Astrocyte of the hippocampus (primary cell): Measurements from ENCODE around the gene HSF2BP.
"Not testable (repeated sequence)": the region's sequence is repeated elsewhere in the genome, so short reads cannot be mapped to it uniquely, and the experiment has no call there.

ENCODE experiments used
- DNase-seq: peaks from one replicate; pipeline ENCODE4 v3.0.0; 2011; ENCODE audit warnings: low read depth, low spot score

Gene HSF2BP

DNA sequence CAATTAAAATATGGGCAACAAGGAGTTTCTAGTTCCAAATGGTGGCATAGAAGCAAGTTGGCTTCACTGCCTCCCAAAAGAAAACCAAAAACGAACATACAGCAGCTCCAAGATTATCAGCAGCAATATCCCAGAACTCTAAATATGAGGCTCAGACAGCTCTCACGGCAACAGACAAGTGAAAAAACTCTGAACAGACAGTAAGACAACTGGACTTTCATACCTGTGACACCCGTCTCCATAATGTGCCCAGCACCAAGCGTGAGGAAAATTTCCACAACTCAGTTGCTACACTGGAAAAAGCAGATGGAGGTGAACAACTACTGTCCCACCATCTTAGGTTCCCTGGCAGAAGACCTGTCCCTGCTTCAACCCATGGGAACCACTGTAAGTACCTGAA, 39.9 kb downstream of the HSF2BP start:
- no peak for DNase-seq

DNA sequence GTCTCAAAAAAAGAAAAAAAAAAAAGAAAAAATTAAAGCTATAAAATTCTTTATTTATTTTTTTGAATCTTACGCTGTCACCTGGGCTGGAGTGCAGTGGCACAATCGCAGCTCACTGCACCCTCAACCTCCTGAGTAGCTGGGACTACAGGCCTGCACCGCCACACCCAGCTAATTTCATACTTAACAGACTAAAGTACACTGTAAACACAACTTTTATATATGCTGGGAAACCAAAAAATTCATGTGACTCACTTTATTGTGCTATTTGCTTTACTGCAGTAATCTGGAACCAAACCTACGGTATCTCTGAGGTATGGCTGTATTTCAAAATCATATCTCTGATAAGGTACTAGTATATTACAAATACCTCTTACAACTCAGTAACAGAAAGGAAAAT, 40.3 kb downstream of the HSF2BP start:
- no peak for DNase-seq

- not testable (repeated sequence) for DNase-seq
These were observed 42.4 kb downstream of the HSF2BP start for GRCh38 chr21:43616861-43617260.

DNA sequence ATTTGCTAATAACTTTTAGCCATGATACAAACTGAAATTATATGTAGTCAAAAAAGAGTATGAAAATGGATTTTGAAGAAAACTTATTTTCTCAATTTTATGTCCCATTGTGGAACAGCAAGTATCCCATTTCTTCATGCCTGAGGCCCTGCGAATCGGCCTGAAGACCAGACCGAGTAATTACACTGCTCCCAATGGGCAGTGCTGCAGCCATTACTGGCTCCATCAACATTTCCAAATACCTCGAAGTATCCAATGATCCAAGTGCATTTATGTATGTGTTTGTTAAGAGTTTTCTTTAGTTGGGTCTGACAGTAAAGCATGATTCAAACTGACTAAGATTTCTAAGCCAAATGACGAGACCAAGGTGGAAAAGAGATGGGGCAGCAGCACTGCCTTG, 44.4 kb downstream of the HSF2BP start:
- DNase-seq = no peak

DNA sequence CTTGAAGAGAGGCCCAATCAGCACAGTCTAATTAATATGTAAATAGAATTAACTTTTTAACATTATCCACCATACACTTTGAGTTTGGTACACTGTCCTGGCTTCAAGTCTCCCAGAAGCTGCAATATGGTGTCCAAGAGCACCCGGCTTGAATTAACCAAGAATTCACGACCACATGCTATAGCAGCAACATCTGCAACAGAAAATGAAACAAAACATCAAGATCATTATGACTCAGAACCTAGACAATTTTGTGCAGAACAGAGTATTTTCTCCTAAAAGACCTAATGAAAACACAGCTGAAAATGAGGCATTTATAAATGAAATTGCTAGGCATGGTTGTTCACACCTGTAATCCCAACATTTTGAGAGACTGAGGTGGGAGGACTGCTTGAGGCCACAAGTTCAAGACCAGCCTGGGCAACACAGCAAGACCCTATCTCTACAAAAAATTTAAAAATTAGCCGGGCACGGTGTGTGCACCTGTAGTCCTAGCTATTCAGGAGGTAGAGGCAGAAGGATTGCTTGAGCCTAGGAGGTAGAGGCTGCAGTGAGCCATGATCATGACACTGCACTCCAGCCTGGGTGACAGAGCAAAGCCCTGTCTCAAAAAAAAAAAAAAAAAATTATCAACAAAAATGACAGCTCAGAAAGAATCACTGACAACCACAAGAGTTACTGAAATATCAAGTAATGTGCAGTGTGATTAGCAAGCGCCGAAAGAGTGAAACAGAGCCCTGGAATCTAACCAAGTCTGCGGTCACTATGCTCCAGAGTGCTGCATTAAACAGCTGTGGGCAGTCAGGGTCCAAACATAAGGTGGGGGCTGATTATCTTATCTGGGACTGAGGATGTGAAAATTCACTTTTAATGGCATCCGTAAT, 45.3 kb downstream of the HSF2BP start:
- no peak for DNase-seq

GRCh38 chr21:43611598-43612369, 47.5 kb downstream of the HSF2BP start:
- peak; percentile 80 for DNase-seq

- DNase-seq = peak; percentile 93
These were observed 49.6 kb downstream of the HSF2BP start for GRCh38 chr21:43609501-43610340.

DNA sequence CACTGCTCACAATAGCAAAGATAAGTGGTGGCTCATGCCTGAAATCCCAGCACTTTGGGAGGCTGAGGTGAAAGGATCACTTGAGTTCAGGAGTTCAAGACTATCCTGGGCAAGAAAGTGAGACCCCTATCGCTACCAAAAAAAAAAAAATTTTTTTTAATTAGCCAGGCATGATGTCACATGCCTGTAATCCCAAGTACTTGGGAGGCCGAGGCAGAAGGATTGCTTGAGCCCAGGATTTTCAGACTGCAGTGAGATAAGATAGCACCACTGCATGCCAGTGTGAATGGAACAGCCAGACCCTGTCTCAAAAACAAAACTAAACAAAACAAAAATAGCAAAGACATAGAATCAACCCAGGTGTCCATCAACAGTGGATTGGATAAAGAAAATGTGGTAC, 50.6 kb downstream of the HSF2BP start:
- no peak for DNase-seq

- DNase-seq = peak; percentile 81
These were observed 51.1 kb downstream of the HSF2BP start for GRCh38 chr21:43608225-43608624.

- no peak for DNase-seq
These were observed 53.7 kb downstream of the HSF2BP start for GRCh38 chr21:43605320-43606215.

GRCh38 chr21:43604505-43605204, 54.6 kb downstream of the HSF2BP start:
- no peak for DNase-seq

DNA sequence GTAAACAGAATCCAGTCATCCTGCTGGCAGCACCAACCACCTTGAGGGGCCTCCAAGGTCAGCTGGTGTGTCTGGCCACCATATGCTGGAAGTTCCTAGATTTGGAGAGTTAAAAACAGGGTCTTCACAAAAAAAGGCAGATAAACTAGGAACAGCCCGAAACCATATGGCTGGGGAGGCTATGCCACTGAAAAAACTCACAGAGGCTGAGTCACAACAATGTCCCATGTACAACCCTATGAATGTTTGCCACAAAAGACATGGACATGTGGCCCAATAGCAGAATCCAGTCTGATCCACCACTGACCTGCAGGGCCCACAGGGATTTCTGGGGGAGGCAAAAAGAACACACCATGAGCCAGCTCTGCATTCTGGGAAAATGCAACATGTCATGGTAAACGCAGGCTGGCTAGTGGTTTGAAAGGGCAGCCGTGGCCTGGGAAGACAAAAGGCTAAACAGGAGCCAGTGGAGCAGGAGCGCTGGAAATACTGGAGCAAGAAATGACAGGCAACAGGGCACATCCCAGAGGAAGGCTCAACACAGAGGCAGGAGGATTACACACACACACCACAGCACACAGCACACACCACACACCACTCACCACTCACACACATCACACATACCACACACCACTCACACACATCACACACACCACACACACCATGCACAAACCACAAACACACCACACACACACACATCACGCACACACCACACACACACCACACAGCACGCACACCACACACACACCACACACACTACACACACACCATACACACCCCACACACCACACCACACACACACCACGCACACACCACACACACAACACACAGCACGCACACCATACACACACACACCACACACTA, 55.4 kb downstream of the HSF2BP start:
- DNase-seq = peak; percentile 41

- DNase-seq = no peak
These were observed 56.1 kb downstream of the HSF2BP start for GRCh38 chr21:43603233-43603626.

DNA sequence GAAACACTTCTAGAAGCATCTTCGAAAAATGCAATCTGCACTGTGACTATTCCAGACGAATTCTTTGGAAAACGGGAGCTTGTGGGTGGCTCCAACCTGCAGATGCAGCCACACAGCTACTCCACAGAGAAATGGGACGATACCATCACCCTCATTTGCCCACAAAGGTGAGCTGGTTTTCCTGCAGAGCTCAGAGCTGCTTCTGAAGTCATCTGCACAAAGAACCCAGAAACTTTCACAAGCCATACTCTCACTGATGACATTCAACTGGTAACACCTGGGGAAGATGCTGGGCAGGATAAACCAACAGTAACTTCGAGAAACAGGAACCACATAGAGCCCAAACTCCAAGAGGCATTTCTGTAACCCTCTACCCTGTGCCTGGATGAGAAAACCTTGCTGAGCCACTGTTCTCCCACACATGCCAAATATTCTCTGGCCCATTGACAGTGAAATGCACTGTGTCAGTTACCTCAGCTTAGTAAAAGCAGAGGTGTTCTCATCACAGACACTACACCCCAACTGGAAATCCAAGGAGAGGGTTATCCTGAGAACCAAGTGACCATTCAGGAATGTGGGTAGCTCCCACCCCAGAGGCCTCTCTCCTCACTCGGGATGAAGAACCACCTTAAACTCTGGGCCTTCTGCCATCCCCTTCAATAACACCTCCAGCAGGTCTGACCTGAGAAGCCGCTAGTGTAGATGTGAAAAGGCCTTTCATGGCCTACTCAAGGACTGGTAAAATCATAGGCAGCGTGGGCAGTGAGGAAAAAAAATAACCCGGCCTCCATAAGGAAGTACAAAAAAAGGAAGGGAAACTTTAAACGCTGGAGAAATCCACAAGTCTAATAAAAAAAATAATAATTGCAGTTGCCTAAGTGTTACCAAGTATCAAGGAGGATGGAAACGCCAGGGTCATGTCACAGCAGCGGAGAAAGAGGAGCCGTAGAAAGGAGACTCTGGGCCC, 56.7 kb downstream of the HSF2BP start:
- peak; percentile 44 for DNase-seq

DNA sequence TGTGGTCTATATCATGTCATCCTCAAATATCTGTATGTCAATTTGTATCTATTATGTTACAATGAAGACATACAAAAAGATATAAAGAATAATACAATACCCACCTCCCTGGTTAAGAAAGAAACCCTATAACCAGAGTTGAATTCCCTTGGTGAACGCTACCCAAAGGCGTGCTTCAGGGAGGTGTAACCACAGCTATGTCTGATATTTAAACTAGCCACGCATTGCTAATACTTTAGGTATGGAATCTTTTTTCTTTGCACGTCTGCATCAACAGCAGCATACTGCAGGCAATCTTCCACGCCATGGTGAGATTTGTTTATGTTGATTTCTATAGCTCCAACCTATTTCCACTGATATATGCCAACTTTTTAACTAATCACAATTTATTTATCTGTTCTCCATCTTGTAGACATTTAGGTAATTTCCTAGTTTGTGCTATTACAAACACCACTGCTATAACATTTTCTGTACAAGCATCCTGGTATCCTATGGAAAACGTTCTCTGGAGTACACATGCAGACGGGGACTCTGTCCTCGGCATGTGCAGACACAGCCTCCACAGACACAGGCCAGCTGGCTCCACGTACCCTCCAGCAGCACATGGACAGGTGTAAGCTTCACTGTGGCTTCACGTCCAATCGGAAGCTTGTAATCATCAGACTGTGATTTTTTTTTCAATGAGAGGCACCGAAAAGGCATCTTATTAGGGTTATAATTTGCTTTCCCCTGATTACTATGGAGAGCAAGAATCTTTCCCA, 58.5 kb downstream of the HSF2BP start:
- DNase-seq = peak; percentile 94

GRCh38 chr21:43599728-43600127, 59.6 kb downstream of the HSF2BP start:
- DNase-seq = no peak

- peak; percentile 72 for DNase-seq
These were observed 60.7 kb downstream of the HSF2BP start for GRCh38 chr21:43598416-43599120.
